MCF 10A (cell line): ENCODE data around the gene NAT14. TPM values are rescaled to one million over a fixed set of nuclear protein-coding genes. Genes with fewer than 3 reads are reported as not detected.

ENCODE experiments used
- BruUV-seq: library from RNA; stranded (reverse); fragments of 400-500 nt; replicated peaks from 2 replicates; lab custom pipeline; 2021; lab: Mats Ljungman, UMichigan
- CTCF ChIA-PET: fragments of 300-600 bp; sonication (Branson Sonifier 250); formaldehyde crosslinking; extraction: SDS; loops from one replicate; lab custom pipeline; 2021; ENCODE audit warnings: antibody characterized with exemption, inconsistent platforms; lab: Yijun Ruan, JAX
- POLR2A ChIA-PET: fragments of 300-600, 350-650 bp; sonication (Branson Sonifier 250); formaldehyde crosslinking; extraction: SDS; loops from one replicate; lab custom pipeline; 2020; ENCODE audit warnings: antibody characterized with exemption, inconsistent platforms; lab: Yijun Ruan, JAX
- DNase-seq: peaks from one replicate; pipeline ENCODE4 v3.0.0-alpha.2; 2018; ENCODE audit not compliant: unreplicated experiment
- H3K27ac Mint-ChIP-seq: one replicate; pipeline ENCODE4 v1.8.0; 2022; ENCODE audit warnings: mild to moderate bottlenecking, low read depth, mixed read lengths; ENCODE audit not compliant: unreplicated experiment
- H3K27me3 Mint-ChIP-seq: one replicate; pipeline ENCODE4 v1.8.0; 2022; ENCODE audit warnings: mixed read lengths; ENCODE audit not compliant: insufficient read depth, unreplicated experiment
- H3K36me3 Mint-ChIP-seq: one replicate; pipeline ENCODE4 v1.8.0; 2022; ENCODE audit warnings: mild to moderate bottlenecking, moderate library complexity, mixed read lengths; ENCODE audit not compliant: insufficient read depth, unreplicated experiment
- H3K4me1 Mint-ChIP-seq: one replicate; pipeline ENCODE4 v1.8.0; 2022; ENCODE audit warnings: mixed read lengths; ENCODE audit not compliant: insufficient read depth, unreplicated experiment
- H3K4me3 Mint-ChIP-seq: one replicate; pipeline ENCODE4 v1.8.0; 2022; ENCODE audit warnings: mild to moderate bottlenecking, moderate library complexity, mixed read lengths; ENCODE audit not compliant: unreplicated experiment
- H3K9me3 Mint-ChIP-seq: one replicate; pipeline ENCODE4 v1.8.0; 2022; ENCODE audit warnings: mixed read lengths; ENCODE audit not compliant: unreplicated experiment
- intact Hi-C: fragments of 100-400 bp; cut with micrococcal nuclease; formaldehyde crosslinking; loops from 2 replicates; pipeline ENCODE4 v1.14.1; 2022
- total RNA-seq: library from RNA; stranded (reverse); gene quantifications from 2 replicates; pipeline ENCODE4 v1.2.3, GENCODE V29; 2022
- TF ChIP-seq, protein P1 (sequence below): fragments of 200-600 bp; IDR thresholded peaks from one replicate; pipeline ENCODE4 v1.8.0; 2022; ENCODE audit warnings: antibody characterized with exemption, mild to moderate bottlenecking; ENCODE audit not compliant: unreplicated experiment

Gene NAT14
- total RNA-seq, 1 experiment from 2014 or later = 22.8 TPM

DNA sequence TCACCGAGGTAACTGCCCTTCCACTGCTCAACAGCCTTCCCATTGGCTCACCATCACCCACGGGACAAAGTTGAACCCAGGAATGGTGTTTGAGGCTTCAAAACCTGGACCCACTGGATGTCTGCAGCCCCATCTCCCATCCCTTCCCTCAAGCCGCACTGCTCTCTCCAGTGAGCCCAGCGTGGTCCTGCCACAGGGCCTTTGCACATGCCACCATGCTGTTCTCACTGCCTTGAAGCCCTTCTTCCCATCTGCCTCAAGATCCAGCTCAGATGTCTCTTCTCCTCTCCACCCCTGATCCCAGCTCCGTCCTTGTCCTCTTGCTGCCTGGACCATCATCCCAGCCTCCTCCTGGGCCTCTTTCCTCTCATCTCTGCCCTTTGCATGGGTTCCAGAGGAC lies 45.9 kb upstream of the NAT14 start:
- no peak for DNase-seq
- intact Hi-C loops = no loop called here
- Mint-ChIP-seq H3K4me3 (no peak overlapping the region), H3K36me3 (no peaks in the 10 kb centered on the region), H3K9me3 (no peaks in the 10 kb centered on the region), H3K4me1 (peaks cover 27% of the 10 kb centered on the region), H3K27me3 (peaks cover 54% of the 10 kb centered on the region), H3K27ac (no peak overlapping the region)
- POLR2A ChIA-PET = no interaction called here
- BruUV-seq = no TSS peak
- TF ChIP-seq, protein P1, sequence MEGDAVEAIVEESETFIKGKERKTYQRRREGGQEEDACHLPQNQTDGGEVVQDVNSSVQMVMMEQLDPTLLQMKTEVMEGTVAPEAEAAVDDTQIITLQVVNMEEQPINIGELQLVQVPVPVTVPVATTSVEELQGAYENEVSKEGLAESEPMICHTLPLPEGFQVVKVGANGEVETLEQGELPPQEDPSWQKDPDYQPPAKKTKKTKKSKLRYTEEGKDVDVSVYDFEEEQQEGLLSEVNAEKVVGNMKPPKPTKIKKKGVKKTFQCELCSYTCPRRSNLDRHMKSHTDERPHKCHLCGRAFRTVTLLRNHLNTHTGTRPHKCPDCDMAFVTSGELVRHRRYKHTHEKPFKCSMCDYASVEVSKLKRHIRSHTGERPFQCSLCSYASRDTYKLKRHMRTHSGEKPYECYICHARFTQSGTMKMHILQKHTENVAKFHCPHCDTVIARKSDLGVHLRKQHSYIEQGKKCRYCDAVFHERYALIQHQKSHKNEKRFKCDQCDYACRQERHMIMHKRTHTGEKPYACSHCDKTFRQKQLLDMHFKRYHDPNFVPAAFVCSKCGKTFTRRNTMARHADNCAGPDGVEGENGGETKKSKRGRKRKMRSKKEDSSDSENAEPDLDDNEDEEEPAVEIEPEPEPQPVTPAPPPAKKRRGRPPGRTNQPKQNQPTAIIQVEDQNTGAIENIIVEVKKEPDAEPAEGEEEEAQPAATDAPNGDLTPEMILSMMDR = no peak
- CTCF ChIA-PET = interaction anchor here (0.6 to 0.9 kb wide), 2 partner anchors 17 to 298 kb away, joined by 3 to 4 read pairs; no protein-coding TSS in a partner anchor

- ChIA-PET CTCF (no interaction called here), POLR2A (no interaction called here)
- H3K27me3 Mint-ChIP-seq = peaks cover 66% of the 10 kb centered on the region
- no peak overlapping the region for H3K27ac Mint-ChIP-seq
- TF ChIP-seq, protein P1 = no peak
- no peaks in the 10 kb centered on the region for H3K9me3 Mint-ChIP-seq
- BruUV-seq = no TSS peak
- H3K4me3 Mint-ChIP-seq = no peak overlapping the region
- intact Hi-C loops = no loop called here
- no peaks in the 10 kb centered on the region for H3K36me3 Mint-ChIP-seq
- DNase-seq = no peak
- peaks cover 37% of the 10 kb centered on the region for H3K4me1 Mint-ChIP-seq
Measured at GRCh38 chr19:55440411-55441105, 44.4 kb upstream of the NAT14 start.

- CTCF ChIA-PET = interaction anchor here (1.1 kb wide), 1 partner anchor 14 kb away, joined by 6 read pairs; no protein-coding TSS in a partner anchor
- Mint-ChIP-seq H3K4me1 (peaks cover 43% of the 10 kb centered on the region), H3K27ac (no peak overlapping the region), H3K9me3 (no peaks in the 10 kb centered on the region), H3K27me3 (peaks cover 66% of the 10 kb centered on the region), H3K4me3 (no peak overlapping the region), H3K36me3 (no peaks in the 10 kb centered on the region)
- TF ChIP-seq, protein P1 = no peak
- no TSS peak for BruUV-seq
- POLR2A ChIA-PET = no interaction called here
- intact Hi-C loops = no loop called here
- DNase-seq = no peak
Measured at GRCh38 chr19:55441319-55441691, 43.7 kb upstream of the NAT14 start.

DNA sequence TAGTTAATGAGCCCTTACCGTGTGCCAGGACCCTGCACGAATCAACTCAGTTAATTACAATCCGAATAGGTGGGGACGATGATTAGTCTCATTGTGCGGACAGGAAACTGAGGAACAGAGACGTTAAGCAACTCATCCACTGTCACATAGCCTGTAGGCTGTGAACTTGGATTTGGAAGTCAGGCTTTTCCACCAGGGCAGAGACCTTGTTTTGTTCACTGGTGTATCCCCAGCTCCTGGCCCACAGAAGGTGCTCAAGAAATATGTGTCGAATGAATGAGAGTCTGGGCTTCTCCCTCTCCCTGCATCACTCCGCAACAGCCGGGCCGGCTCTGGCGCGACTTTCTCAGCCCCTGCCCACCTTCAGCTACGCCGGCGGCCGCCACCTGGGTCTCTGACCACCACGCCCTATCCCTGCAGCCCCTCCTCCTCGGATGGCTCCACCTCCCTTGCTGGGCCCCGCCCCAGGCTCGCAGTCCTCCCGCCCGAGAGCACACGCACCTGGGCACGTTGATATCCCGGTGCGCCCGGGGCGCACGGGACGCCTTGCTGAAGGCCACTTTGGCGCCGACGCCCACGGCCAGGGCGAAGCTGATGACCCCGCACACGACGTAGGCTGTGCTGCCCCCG lies 43.2 kb upstream of the NAT14 start:
- POLR2A ChIA-PET = no interaction called here
- Mint-ChIP-seq H3K4me3 (no peak overlapping the region), H3K27me3 (peaks cover 66% of the 10 kb centered on the region)

More for the DNA sequence above, 43.2 kb upstream of the NAT14 start:
- no TSS peak for BruUV-seq
- CTCF ChIA-PET = interaction anchor here (1.1 kb wide), 1 partner anchor 13 kb away, joined by 6 read pairs; no protein-coding TSS in a partner anchor
- intact Hi-C loops = no loop called here
- TF ChIP-seq, protein P1 = no peak
- no peaks in the 10 kb centered on the region for H3K9me3 Mint-ChIP-seq
- peaks cover 43% of the 10 kb centered on the region for H3K4me1 Mint-ChIP-seq
- DNase-seq = no peak
- no peak overlapping the region for H3K27ac Mint-ChIP-seq
- no peaks in the 10 kb centered on the region for H3K36me3 Mint-ChIP-seq
